H1 (cell line): Measurements from ENCODE around the gene TMEM131L. TPM values are rescaled to one million over a fixed set of nuclear protein-coding genes. Genes with fewer than 3 reads are reported as not detected.

Experiments used
- CHD2 ChIP-seq: IDR thresholded peaks from 2 replicates; pipeline ENCODE4 v1.6.1; 2012; ENCODE audit warnings: low read length, improper control_type of control experiment
- HDAC2 ChIP-seq, 2 experiments: fragments of 300-600 bp in 1 of 2; sonication (generic) in 1 of 2; IDR thresholded peaks; 2 replicates each; pipeline ENCODE4 v1.6.1; 2011 to 2012; ENCODE audit warnings: low read depth in 2 of 2, low read length in 2 of 2, mild to moderate bottlenecking in 2 of 2, moderate library complexity in 2 of 2, borderline replicate concordance in 1 of 2, inconsistent platforms in 1 of 2
- HDAC6 ChIP-seq: IDR thresholded peaks from one replicate; pipeline ENCODE4 v1.7.1; 2012; ENCODE audit warnings: low read depth, mild to moderate bottlenecking, inconsistent platforms, low read length, moderate library complexity
- KDM5A ChIP-seq: fragments of 200-600 bp; IDR thresholded peaks from 2 replicates; pipeline ENCODE4 v1.7.1; 2012; ENCODE audit warnings: mild to moderate bottlenecking, low read length, inconsistent platforms, mixed read lengths
- NRF1 ChIP-seq: IDR thresholded peaks from 2 replicates; pipeline ENCODE4 v1.6.1; 2011; ENCODE audit warnings: mild to moderate bottlenecking, low read depth, low read length, improper control_type of control experiment
- RBBP5 ChIP-seq: IDR thresholded peaks from 2 replicates; pipeline ENCODE4 v1.7.1; 2012; ENCODE audit warnings: low read depth, mild to moderate bottlenecking, inconsistent platforms, low read length, moderate library complexity, borderline replicate concordance
- RXRA ChIP-seq: IDR thresholded peaks from 2 replicates; pipeline ENCODE4 v1.6.1; 2011; ENCODE audit warnings: low read depth, mild to moderate bottlenecking, low read length, moderate library complexity; ENCODE audit not compliant: insufficient read depth
- SAP30 ChIP-seq: fragments of 300-600 bp; sonication (generic); IDR thresholded peaks from 2 replicates; pipeline ENCODE4 v1.7.1; 2012; ENCODE audit warnings: low read length, moderate library complexity, mild to moderate bottlenecking, inconsistent platforms; ENCODE audit not compliant: insufficient read depth, insufficient replicate concordance
- SIN3A ChIP-seq, 2 experiments: IDR thresholded peaks in 1 of 2; conservative IDR thresholded peaks in 1 of 2; 2 replicates each; pipeline ENCODE4 v1.6.1; 2011 to 2012; ENCODE audit warnings: low read length in 2 of 2, improper control_type of control experiment in 1 of 2, low read depth in 1 of 2, mild to moderate bottlenecking in 1 of 2
- SIRT6 ChIP-seq: IDR thresholded peaks from one replicate; pipeline ENCODE4 v1.7.1; 2012; ENCODE audit warnings: low read length, inconsistent platforms
- SP4 ChIP-seq: IDR thresholded peaks from 2 replicates; pipeline ENCODE4 v1.6.1; 2012; ENCODE audit warnings: low read length, inconsistent platforms
- SRF ChIP-seq: IDR thresholded peaks from 2 replicates; pipeline ENCODE4 v1.6.1; 2011; ENCODE audit warnings: mild to moderate bottlenecking, low read depth, low read length, moderate library complexity
- TAF7 ChIP-seq: optimal IDR thresholded peaks from 2 replicates; pipeline ENCODE3; 2011; ENCODE audit warnings: low read depth, mild to moderate bottlenecking, inconsistent platforms, low read length, moderate library complexity, borderline replicate concordance
- TBP ChIP-seq: IDR thresholded peaks from 2 replicates; pipeline ENCODE4 v1.6.1; 2011; ENCODE audit warnings: low read depth, low read length, improper control_type of control experiment
- YY1 ChIP-seq: IDR thresholded peaks from 2 replicates; pipeline ENCODE4 v1.6.1; 2011; ENCODE audit warnings: low read depth, mild to moderate bottlenecking, low read length
- polyA plus RNA-seq, 7 experiments: library from polyadenylated mRNA; depleted of rRNA in 3 of 7; stranded (reverse) in 5 of 7; unstranded in 2 of 7; fragments of >200 nt in 5 of 7; fragments of 200-250 nt in 2 of 7; gene quantifications; 1 replicate in 5 of 7; 2 replicates in 1 of 7; 4 replicates in 1 of 7; pipeline versions ENCODE4 v1.2.1 to v1.2.3, GENCODE V29; 2011 to 2013; ENCODE audit warnings: missing spikeins in 2 of 7, mixed read lengths in 2 of 7
- total RNA-seq: library from RNA; stranded (reverse); fragmentation: NEBNext Ultra II Directional; extraction: Animal tissue kit (Norgen Biotek cat#: 25700); gene quantifications from 2 replicates; pipeline ENCODE4 v1.2.1, GENCODE V29; 2021
- TF ChIP-seq, protein P1 (sequence below), 3 experiments: IDR thresholded peaks; 1 replicate in 2 of 3; 2 replicates in 1 of 3; pipeline versions ENCODE4 v1.5.1 to v1.6.1; 2011; ENCODE audit warnings: low read length in 3 of 3, mild to moderate bottlenecking in 3 of 3, inconsistent platforms in 2 of 3, low read depth in 1 of 3, moderate library complexity in 1 of 3; ENCODE audit not compliant: insufficient read depth in 1 of 3; ENCODE audit errors: control extremely low read depth in 1 of 3
- TF ChIP-seq, protein P2 (sequence below): IDR thresholded peaks from 2 replicates; pipeline ENCODE4 v1.6.1; 2012; ENCODE audit warnings: low read length, inconsistent platforms
- TF ChIP-seq, protein P3 (sequence below): IDR thresholded peaks from 2 replicates; pipeline ENCODE4 v1.6.1; 2011; ENCODE audit warnings: low read depth, mild to moderate bottlenecking, low read length; ENCODE audit not compliant: insufficient read depth

The TMEM131L gene
- total and polyA plus RNA-seq, 2 of the 8 experiments (the other 6 are each of a cell fraction or from before 2014, with no cell fraction given): 14.3 to 26.1 TPM

DNA sequence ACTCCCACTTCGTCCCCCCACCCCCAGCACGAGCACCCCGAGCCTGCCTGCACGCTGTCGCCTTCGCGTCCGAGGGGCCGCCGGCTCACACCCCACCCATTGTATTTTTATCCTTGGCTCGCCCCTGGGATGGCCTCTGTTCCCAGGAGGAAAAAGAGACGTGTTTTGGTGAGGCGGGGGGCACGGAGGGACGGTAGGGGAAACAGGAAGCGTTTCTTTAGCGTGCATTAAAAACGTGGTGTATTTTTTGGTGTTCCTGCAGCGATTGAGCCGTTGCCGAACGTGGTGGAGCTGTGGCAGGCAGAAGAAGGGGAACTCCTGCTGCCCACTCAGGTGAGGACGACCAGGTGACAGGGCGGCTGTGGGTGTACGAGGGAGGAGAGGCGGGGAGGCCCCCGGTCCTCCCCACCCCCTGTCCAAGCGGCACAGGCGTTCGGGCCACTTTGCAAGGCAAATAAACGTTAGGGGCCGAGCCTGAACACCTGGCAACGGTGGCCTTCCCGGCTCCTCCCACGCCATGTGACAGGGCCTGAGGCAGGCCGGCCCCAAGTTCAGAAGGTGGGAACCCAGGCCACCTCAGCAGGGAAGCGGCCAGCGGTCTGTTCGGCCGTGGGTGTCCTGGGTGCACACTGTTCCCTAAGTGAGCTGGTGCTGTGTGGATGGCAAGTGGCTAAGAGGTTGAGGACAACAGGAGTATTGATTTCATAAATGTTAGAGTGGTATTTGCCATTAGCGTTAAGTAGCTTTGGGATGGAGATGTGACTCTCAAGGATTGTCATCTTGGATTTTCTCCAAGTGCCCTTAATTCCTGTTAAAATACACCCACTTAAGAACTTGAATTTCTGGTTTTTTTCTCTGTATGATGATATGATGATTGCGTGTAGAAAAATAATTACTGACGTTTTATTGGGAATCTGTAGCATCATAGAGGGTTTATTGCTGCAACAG, 1.1 kb downstream of the TMEM131L start (continued):
- no peak for TF ChIP-seq YY1
- TF ChIP-seq SIN3A (conservative IDR thresholded peaks at IDR 0.05 in 1 of 2, IDR thresholded peaks at IDR 0.05 in 1 of 2; ENCODE audit: low read depth in 1 of 2, low read length in 2 of 2): peak in 1 of 2 experiments; percentile 75; a peak in 2 of 4 replicates
- TF ChIP-seq SAP30: peak; percentile 49
- no peak for TF ChIP-seq TAF7
- TF ChIP-seq, protein P1, sequence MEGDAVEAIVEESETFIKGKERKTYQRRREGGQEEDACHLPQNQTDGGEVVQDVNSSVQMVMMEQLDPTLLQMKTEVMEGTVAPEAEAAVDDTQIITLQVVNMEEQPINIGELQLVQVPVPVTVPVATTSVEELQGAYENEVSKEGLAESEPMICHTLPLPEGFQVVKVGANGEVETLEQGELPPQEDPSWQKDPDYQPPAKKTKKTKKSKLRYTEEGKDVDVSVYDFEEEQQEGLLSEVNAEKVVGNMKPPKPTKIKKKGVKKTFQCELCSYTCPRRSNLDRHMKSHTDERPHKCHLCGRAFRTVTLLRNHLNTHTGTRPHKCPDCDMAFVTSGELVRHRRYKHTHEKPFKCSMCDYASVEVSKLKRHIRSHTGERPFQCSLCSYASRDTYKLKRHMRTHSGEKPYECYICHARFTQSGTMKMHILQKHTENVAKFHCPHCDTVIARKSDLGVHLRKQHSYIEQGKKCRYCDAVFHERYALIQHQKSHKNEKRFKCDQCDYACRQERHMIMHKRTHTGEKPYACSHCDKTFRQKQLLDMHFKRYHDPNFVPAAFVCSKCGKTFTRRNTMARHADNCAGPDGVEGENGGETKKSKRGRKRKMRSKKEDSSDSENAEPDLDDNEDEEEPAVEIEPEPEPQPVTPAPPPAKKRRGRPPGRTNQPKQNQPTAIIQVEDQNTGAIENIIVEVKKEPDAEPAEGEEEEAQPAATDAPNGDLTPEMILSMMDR (IDR thresholded peaks at IDR 0.05; ENCODE audit: control extremely low read depth in 1 of 3, insufficient read depth in 1 of 3, low read depth in 1 of 3, low read length in 3 of 3): no peak
- TF ChIP-seq SIRT6: no peak
- TF ChIP-seq RXRA: no peak
- TF ChIP-seq KDM5A: no peak
- no peak for TF ChIP-seq SRF
- TF ChIP-seq RBBP5: 0 out of 2 replicates have a peak, but pooled peaks have one; percentile 4
- TF ChIP-seq HDAC6: no peak
- TF ChIP-seq, protein P2, sequence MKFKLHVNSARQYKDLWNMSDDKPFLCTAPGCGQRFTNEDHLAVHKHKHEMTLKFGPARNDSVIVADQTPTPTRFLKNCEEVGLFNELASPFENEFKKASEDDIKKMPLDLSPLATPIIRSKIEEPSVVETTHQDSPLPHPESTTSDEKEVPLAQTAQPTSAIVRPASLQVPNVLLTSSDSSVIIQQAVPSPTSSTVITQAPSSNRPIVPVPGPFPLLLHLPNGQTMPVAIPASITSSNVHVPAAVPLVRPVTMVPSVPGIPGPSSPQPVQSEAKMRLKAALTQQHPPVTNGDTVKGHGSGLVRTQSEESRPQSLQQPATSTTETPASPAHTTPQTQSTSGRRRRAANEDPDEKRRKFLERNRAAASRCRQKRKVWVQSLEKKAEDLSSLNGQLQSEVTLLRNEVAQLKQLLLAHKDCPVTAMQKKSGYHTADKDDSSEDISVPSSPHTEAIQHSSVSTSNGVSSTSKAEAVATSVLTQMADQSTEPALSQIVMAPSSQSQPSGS: no peak
- TF ChIP-seq SP4: no peak
- no peak for TF ChIP-seq CHD2
- TF ChIP-seq HDAC2 (IDR thresholded peaks at IDR 0.05; ENCODE audit: borderline replicate concordance in 1 of 2, low read depth in 2 of 2, low read length in 2 of 2): no peak
- TF ChIP-seq NRF1: no peak
- TF ChIP-seq TBP: no peak
- TF ChIP-seq, protein P3, sequence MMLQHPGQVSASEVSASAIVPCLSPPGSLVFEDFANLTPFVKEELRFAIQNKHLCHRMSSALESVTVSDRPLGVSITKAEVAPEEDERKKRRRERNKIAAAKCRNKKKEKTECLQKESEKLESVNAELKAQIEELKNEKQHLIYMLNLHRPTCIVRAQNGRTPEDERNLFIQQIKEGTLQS: no peak
